Measurements from ENCODE around the gene ZBTB20.

ZBTB20 gene

GRCh38 chr3:114609973-114610630 lies 537.0 kb downstream of the ZBTB20 start:
- FAIRE-seq, result no peak

GRCh38 chr3:114608293-114608692 lies 538.8 kb downstream of the ZBTB20 start:
- no peak for FAIRE-seq

- FAIRE-seq, result no peak
These were observed 540.8 kb downstream of the ZBTB20 start for GRCh38 chr3:114606336-114606735.

- FAIRE-seq, result no peak
These were observed 546.5 kb downstream of the ZBTB20 start for GRCh38 chr3:114600571-114600970.

GRCh38 chr3:114597871-114598270 lies 549.2 kb downstream of the ZBTB20 start:
- no peak for FAIRE-seq

GRCh38 chr3:114597012-114597411 lies 550.1 kb downstream of the ZBTB20 start:
- no peak for FAIRE-seq

- no peak for FAIRE-seq
These were observed 550.9 kb downstream of the ZBTB20 start for GRCh38 chr3:114596147-114596546.

GRCh38 chr3:114595522-114596028 lies 551.5 kb downstream of the ZBTB20 start:
- FAIRE-seq, result no peak

- no peak for FAIRE-seq
These were observed 556.6 kb downstream of the ZBTB20 start for GRCh38 chr3:114590309-114591047.

- no peak for FAIRE-seq
These were observed 559.1 kb downstream of the ZBTB20 start for GRCh38 chr3:114587986-114588385.

GRCh38 chr3:114586119-114586518 lies 561.0 kb downstream of the ZBTB20 start:
- no peak for FAIRE-seq

GRCh38 chr3:114585687-114586086 lies 561.4 kb downstream of the ZBTB20 start:
- no peak for FAIRE-seq

GRCh38 chr3:114584734-114585371 lies 562.2 kb downstream of the ZBTB20 start:
- FAIRE-seq, result no peak

GRCh38 chr3:114582929-114583328 lies 564.2 kb downstream of the ZBTB20 start:
- FAIRE-seq, result no peak

- FAIRE-seq, result no peak
These were observed 574.6 kb downstream of the ZBTB20 start for GRCh38 chr3:114572364-114573062.

- FAIRE-seq, result no peak
These were observed 575.7 kb downstream of the ZBTB20 start for GRCh38 chr3:114571363-114571762.

GRCh38 chr3:114569186-114569585 lies 577.9 kb downstream of the ZBTB20 start:
- no peak for FAIRE-seq

- no peak for FAIRE-seq
These were observed 579.3 kb downstream of the ZBTB20 start for GRCh38 chr3:114567771-114568170.

GRCh38 chr3:114566767-114567166 lies 580.3 kb downstream of the ZBTB20 start:
- FAIRE-seq, result no peak

GRCh38 chr3:114566162-114566755 lies 580.8 kb downstream of the ZBTB20 start:
- no peak for FAIRE-seq

GRCh38 chr3:114565216-114565615 lies 581.9 kb downstream of the ZBTB20 start:
- FAIRE-seq, result no peak

- no peak for FAIRE-seq
These were observed 583.4 kb downstream of the ZBTB20 start for GRCh38 chr3:114563720-114564119.

GRCh38 chr3:114562557-114562956 lies 584.5 kb downstream of the ZBTB20 start:
- FAIRE-seq, result no peak
